WERI-Rb-1 (cell line): ENCODE data around the gene SLC22A14.

ENCODE experiments used
- DNase-seq: peaks from one replicate; pipeline ENCODE4 v3.0.0-alpha.2; 2020
- H3K27ac ChIP-seq: fragments of 250-450 bp; sonication (Bioruptor Pico); 2 replicates; pipeline ENCODE4 v1.5.1; 2020; ENCODE audit warnings: mild to moderate bottlenecking, moderate library complexity
- H3K27me3 ChIP-seq: fragments of 250-450 bp; sonication (Bioruptor Pico); 2 replicates; pipeline ENCODE4 v1.5.1; 2021; ENCODE audit warnings: mild to moderate bottlenecking, low read depth, moderate library complexity; ENCODE audit not compliant: insufficient read depth, severe bottlenecking
- H3K36me3 ChIP-seq: fragments of 250-450 bp; sonication (Bioruptor Pico); 2 replicates; pipeline ENCODE4 v1.5.1; 2020; ENCODE audit warnings: mild to moderate bottlenecking, moderate library complexity
- H3K4me3 ChIP-seq: 2 replicates; pipeline ENCODE4 v1.5.1; 2011; ENCODE audit warnings: low read depth, mild to moderate bottlenecking, control low read depth, low read length
- H3K9me3 ChIP-seq: fragments of 250-450 bp; sonication (Bioruptor Pico); 2 replicates; pipeline ENCODE4 v1.5.1; 2021; ENCODE audit warnings: mild to moderate bottlenecking, moderate library complexity; ENCODE audit not compliant: severe bottlenecking
- CTCF ChIP-seq: IDR thresholded peaks from 2 replicates; pipeline ENCODE4 v1.5.1; 2011; ENCODE audit warnings: low read depth, mild to moderate bottlenecking, control low read depth, inconsistent platforms, low read length

Gene SLC22A14

GRCh38 chr3:38337703-38338102, 55.6 kb downstream of the SLC22A14 start:
- H3K27ac ChIP-seq = no peak overlapping the region
- H3K36me3 ChIP-seq = no peaks in the 10 kb centered on the region
- no peaks in the 10 kb centered on the region for H3K27me3 ChIP-seq
- H3K4me3 ChIP-seq = no peak overlapping the region
- no peaks in the 10 kb centered on the region for H3K9me3 ChIP-seq
- no peak for TF ChIP-seq CTCF
- no peak for DNase-seq

- no peak overlapping the region for H3K27ac ChIP-seq
- no peak for DNase-seq
- H3K36me3 ChIP-seq = peaks cover 8% of the 10 kb centered on the region
- no peak for TF ChIP-seq CTCF
- no peak overlapping the region for H3K4me3 ChIP-seq
- H3K27me3 ChIP-seq = no peaks in the 10 kb centered on the region
- no peaks in the 10 kb centered on the region for H3K9me3 ChIP-seq
Measured at GRCh38 chr3:38343797-38344594, 61.9 kb downstream of the SLC22A14 start.

- Histone ChIP-seq H3K27ac (no peak overlapping the region), H3K27me3 (no peaks in the 10 kb centered on the region), H3K4me3 (peak overlapping the region; percentile 79; the same call in 1 of the 2 replicates), H3K9me3 (no peaks in the 10 kb centered on the region), H3K36me3 (peaks cover 13% of the 10 kb centered on the region)
- TF ChIP-seq CTCF = no peak
- DNase-seq = no peak
Measured at GRCh38 chr3:38345879-38346586, 63.9 kb downstream of the SLC22A14 start.

GRCh38 chr3:38346587-38347410, 64.7 kb downstream of the SLC22A14 start, which contains the start of gene XYLB:
XYLB (plus strand) TSS chr3:38346785; CDS start chr3:38346869, 84 bp downstream.
- TF ChIP-seq CTCF = peak; percentile 96
- peak within 1 kb of the TSS; percentile 53 for H3K27ac ChIP-seq
- H3K9me3 ChIP-seq = no peaks in the 10 kb centered on the region
- H3K27me3 ChIP-seq = no peaks in the 10 kb centered on the region
- H3K4me3 ChIP-seq = peak within 1 kb of the TSS; percentile 79
- peak; percentile 86 for DNase-seq
- H3K36me3 ChIP-seq = peaks cover 13% of the 10 kb centered on the region

- no peak for DNase-seq
- Histone ChIP-seq H3K27me3 (no peaks in the 10 kb centered on the region), H3K36me3 (peaks cover 20% of the 10 kb centered on the region), H3K4me3 (peak overlapping the region; percentile 79), H3K9me3 (no peaks in the 10 kb centered on the region), H3K27ac (peak overlapping the region; percentile 53; the same call in 1 of the 2 replicates)
- no peak for TF ChIP-seq CTCF
Measured at GRCh38 chr3:38347421-38348200, 65.5 kb downstream of the SLC22A14 start.
